GM08714 (cell line): Measurements from ENCODE around the gene NMNAT2.

Experiments used
- H3K4me3 ChIP-seq: fragments of 200-500 bp; sonication (Bioruptor generic); 2 replicates; pipeline ENCODE4 v1.5.1; 2014; ENCODE audit warnings: mild to moderate bottlenecking, low read length, inconsistent platforms
- ZNF274 ChIP-seq: IDR thresholded peaks from 2 replicates; pipeline ENCODE4 v1.6.1; 2012; ENCODE audit warnings: mild to moderate bottlenecking, low read depth, low read length

The NMNAT2 gene

GRCh38 chr1:183394435-183394834, 23.7 kb downstream of the NMNAT2 start:
- no peak for TF ChIP-seq ZNF274
- H3K4me3 ChIP-seq: no peak overlapping the region

- TF ChIP-seq ZNF274: no peak
- H3K4me3 ChIP-seq: no peak overlapping the region
These were observed 26.3 kb downstream of the NMNAT2 start for GRCh38 chr1:183391863-183392262.

GRCh38 chr1:183390561-183390960, 27.6 kb downstream of the NMNAT2 start:
- TF ChIP-seq ZNF274: no peak

GRCh38 chr1:183388735-183389134, 29.4 kb downstream of the NMNAT2 start:
- no peak overlapping the region for H3K4me3 ChIP-seq
- no peak for TF ChIP-seq ZNF274

More at GRCh38 chr1:183390561-183390960, 27.6 kb downstream of the NMNAT2 start:
- no peak overlapping the region for H3K4me3 ChIP-seq

- TF ChIP-seq ZNF274: no peak
- H3K4me3 ChIP-seq: no peak overlapping the region
These were observed 32.6 kb downstream of the NMNAT2 start for GRCh38 chr1:183385340-183386144.

GRCh38 chr1:183379951-183380350, 38.2 kb downstream of the NMNAT2 start:
- no peak overlapping the region for H3K4me3 ChIP-seq
- TF ChIP-seq ZNF274: no peak

- H3K4me3 ChIP-seq: no peak overlapping the region
- TF ChIP-seq ZNF274: no peak
These were observed 42.8 kb downstream of the NMNAT2 start for GRCh38 chr1:183375381-183375780.

GRCh38 chr1:183374825-183375224, 43.4 kb downstream of the NMNAT2 start:
- no peak overlapping the region for H3K4me3 ChIP-seq
- TF ChIP-seq ZNF274: no peak

- H3K4me3 ChIP-seq: no peak overlapping the region
- TF ChIP-seq ZNF274: no peak
These were observed 45.5 kb downstream of the NMNAT2 start for GRCh38 chr1:183372586-183373230.

GRCh38 chr1:183370399-183371058, 47.7 kb downstream of the NMNAT2 start:
- no peak overlapping the region for H3K4me3 ChIP-seq
- TF ChIP-seq ZNF274: no peak

GRCh38 chr1:183368213-183369108, 49.7 kb downstream of the NMNAT2 start:
- no peak for TF ChIP-seq ZNF274
- no peak overlapping the region for H3K4me3 ChIP-seq

- no peak overlapping the region for H3K4me3 ChIP-seq
- no peak for TF ChIP-seq ZNF274
These were observed 52.1 kb downstream of the NMNAT2 start for GRCh38 chr1:183366116-183366515.

GRCh38 chr1:183365676-183366075, 52.5 kb downstream of the NMNAT2 start:
- no peak overlapping the region for H3K4me3 ChIP-seq
- no peak for TF ChIP-seq ZNF274

- TF ChIP-seq ZNF274: no peak
- no peak overlapping the region for H3K4me3 ChIP-seq
These were observed 53.1 kb downstream of the NMNAT2 start for GRCh38 chr1:183365093-183365492.
